ENCODE data around the gene DYRK2.

The DYRK2 gene

DNA sequence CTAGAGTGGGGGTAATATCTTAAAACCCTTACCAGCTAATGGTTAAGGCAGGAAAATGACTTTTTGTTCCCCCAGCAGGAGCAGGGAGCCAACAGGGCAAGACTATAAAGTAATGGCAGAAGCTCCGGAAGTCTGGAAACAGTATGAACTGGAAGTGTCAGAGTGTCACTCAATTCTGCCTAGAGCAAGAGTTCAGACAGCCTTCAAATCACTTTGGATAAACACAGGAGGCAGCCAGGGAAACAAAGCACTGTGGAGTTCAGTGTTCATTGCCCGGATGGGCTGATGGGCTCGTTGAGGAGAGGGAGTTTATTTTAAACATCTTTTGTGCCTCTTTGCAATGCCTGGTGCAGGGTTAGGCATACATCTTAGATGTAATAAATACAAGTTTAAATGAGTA is 16.5 kb upstream of the DYRK2 start:
- no peak overlapping the region for H3K4me3 ChIP-seq
- in situ Hi-C loops (cut with MboI; ENCODE audit: low sequenced_read_pairs): no loop called here
- H3K27me3 ChIP-seq (ENCODE audit: low read depth): peaks cover 7% of the 10 kb centered on the region; the same call in 1 of the 2 replicates
- H3K9me3 ChIP-seq: no peaks in the 10 kb centered on the region
- no peak for DNase-seq (ENCODE audit: low spot score in 2 of 2)
- H3K4me1 ChIP-seq: no peaks in the 10 kb centered on the region
- no peaks in the 10 kb centered on the region for H3K36me3 ChIP-seq (replicated peaks)

GRCh38 chr12:67633024-67633610 is 15.4 kb upstream of the DYRK2 start:
- no peak for DNase-seq (ENCODE audit: low spot score in 2 of 2)
- Histone ChIP-seq H3K27me3 (ENCODE audit: low read depth) (peaks cover 7% of the 10 kb centered on the region; the same call in 1 of the 2 replicates), H3K36me3 (replicated peaks) (no peaks in the 10 kb centered on the region), H3K9me3 (no peaks in the 10 kb centered on the region), H3K4me1 (no peaks in the 10 kb centered on the region), H3K4me3 (no peak overlapping the region)
- in situ Hi-C loops (cut with MboI; ENCODE audit: low sequenced_read_pairs): no loop called here

DNA sequence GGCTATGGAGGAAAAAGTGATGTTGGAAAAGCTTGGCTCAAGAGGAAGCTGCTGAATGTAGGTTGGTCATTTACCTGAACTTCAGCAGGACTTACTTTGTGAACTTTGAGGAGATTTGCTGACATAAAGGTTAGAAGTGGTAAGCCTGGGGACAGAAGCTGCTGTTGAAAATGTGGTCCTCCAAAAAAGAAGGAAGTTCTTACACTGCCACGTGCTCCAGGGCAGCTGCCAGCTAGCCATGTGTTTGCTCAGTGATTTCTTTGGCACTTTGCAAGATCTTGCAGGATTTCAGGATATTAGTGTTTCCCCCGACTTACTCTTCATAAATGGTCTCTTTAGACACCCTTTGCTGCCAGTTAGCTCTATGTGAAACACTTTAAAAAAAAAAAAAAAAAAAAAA is 14.8 kb upstream of the DYRK2 start:
- H3K27me3 ChIP-seq (ENCODE audit: low read depth): peaks cover 7% of the 10 kb centered on the region; the same call in 1 of the 2 replicates
- H3K4me3 ChIP-seq: no peak overlapping the region
- in situ Hi-C loops (cut with MboI; ENCODE audit: low sequenced_read_pairs): no loop called here
- no peaks in the 10 kb centered on the region for H3K4me1 ChIP-seq
- no peaks in the 10 kb centered on the region for H3K36me3 ChIP-seq (replicated peaks)
- no peak for DNase-seq (ENCODE audit: low spot score in 2 of 2)
- no peaks in the 10 kb centered on the region for H3K9me3 ChIP-seq

DNA sequence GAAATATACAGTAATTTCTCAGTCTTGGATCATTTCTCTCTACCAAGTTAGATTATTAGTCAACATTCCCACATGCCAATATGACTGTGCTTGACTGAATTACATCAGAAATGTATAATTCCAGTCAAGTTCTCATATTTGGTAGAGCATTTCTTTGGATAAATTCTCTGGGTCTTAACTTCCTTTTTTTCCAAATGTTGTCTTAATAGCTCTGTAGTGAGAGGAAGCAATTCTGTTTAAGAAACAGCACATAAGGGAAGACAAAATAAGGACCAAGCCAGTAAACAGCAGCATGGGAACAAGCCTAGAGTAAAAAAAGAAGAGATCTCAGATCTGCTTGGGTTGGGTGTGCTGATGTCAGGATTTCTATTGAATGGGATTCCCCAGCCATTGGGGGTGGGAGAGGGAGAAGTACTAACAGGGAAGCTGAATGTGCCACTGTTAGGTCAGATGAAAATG is 14.2 kb upstream of the DYRK2 start:
- H3K4me1 ChIP-seq: no peaks in the 10 kb centered on the region
- no peak for DNase-seq (ENCODE audit: low spot score in 2 of 2)

GRCh38 chr12:67637718-67638117 is 10.8 kb upstream of the DYRK2 start:
- DNase-seq (ENCODE audit: low spot score in 2 of 2): no peak
- Histone ChIP-seq H3K4me1 (no peaks in the 10 kb centered on the region), H3K36me3 (replicated peaks) (no peaks in the 10 kb centered on the region), H3K27me3 (ENCODE audit: low read depth) (peaks cover 3% of the 10 kb centered on the region; the same call in 1 of the 2 replicates), H3K4me3 (no peak overlapping the region), H3K9me3 (no peaks in the 10 kb centered on the region)
- in situ Hi-C loops (cut with MboI; ENCODE audit: low sequenced_read_pairs): no loop called here

More for the DNA sequence above, 14.2 kb upstream of the DYRK2 start:
- H3K36me3 ChIP-seq (replicated peaks): no peaks in the 10 kb centered on the region
- H3K27me3 ChIP-seq (ENCODE audit: low read depth): peaks cover 7% of the 10 kb centered on the region; the same call in 1 of the 2 replicates
- in situ Hi-C loops (cut with MboI; ENCODE audit: low sequenced_read_pairs): no loop called here
- H3K4me3 ChIP-seq: no peak overlapping the region
- H3K9me3 ChIP-seq: no peaks in the 10 kb centered on the region

- no peak for DNase-seq (ENCODE audit: low spot score in 2 of 2)
- in situ Hi-C loops (cut with MboI; ENCODE audit: low sequenced_read_pairs): no loop called here
- Histone ChIP-seq H3K4me3 (no peak overlapping the region), H3K27me3 (ENCODE audit: low read depth) (no peaks in the 10 kb centered on the region), H3K4me1 (no peaks in the 10 kb centered on the region), H3K9me3 (no peaks in the 10 kb centered on the region), H3K36me3 (replicated peaks) (no peaks in the 10 kb centered on the region)
Observed at GRCh38 chr12:67638694-67639093, 9.9 kb upstream of the DYRK2 start.

DNA sequence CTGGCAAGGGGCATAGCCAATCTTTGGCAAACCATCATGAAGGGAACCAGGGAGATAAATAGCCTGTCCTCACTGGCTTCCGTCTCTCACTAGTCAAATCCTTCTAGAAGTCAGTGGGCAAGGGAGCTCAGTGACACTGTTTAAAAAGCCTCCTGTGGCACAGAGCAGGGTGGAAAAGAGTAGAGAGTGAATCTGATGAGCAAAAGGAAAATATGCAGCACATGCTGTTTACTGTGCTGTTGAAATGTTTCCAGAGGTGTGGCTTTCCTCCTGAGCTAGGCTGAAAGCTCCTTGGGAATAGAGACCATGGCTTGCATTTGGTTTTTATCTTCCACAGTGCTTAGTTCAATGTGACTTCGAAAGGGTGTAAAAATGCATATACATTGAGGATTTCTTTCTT is 7.7 kb upstream of the DYRK2 start:
- Histone ChIP-seq H3K36me3 (replicated peaks) (no peaks in the 10 kb centered on the region), H3K9me3 (no peaks in the 10 kb centered on the region), H3K4me1 (no peaks in the 10 kb centered on the region), H3K27me3 (ENCODE audit: low read depth) (no peaks in the 10 kb centered on the region), H3K4me3 (no peak overlapping the region)
- in situ Hi-C loops (cut with MboI; ENCODE audit: low sequenced_read_pairs): no loop called here
- no peak for DNase-seq (ENCODE audit: low spot score in 2 of 2)

DNA sequence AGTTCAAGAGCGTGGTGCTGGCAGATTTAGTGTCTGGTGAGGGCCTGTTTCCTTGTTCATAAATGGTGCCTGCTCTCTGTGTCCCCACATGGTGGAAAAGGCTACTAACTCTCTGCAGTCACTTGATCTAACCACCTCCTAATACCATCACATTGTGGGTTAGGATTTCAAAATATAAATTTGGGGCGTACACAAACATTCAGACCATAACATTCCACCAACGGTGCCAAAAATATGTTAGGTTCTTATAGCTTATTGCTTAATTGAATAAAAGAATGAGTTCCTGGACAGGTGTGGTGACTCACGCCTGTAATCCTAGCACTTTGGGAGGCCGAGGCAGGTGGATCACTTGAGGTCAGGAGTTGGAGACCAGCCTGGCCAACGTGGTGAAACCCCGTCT is 3.4 kb upstream of the DYRK2 start:
- no peak overlapping the region for H3K4me3 ChIP-seq
- H3K9me3 ChIP-seq: no peaks in the 10 kb centered on the region
- H3K4me1 ChIP-seq: peaks cover 5% of the 10 kb centered on the region
- no peaks in the 10 kb centered on the region for H3K27me3 ChIP-seq (ENCODE audit: low read depth)
- no peaks in the 10 kb centered on the region for H3K36me3 ChIP-seq (replicated peaks)
- no peak for DNase-seq (ENCODE audit: low spot score in 2 of 2)
- in situ Hi-C loops (cut with MboI; ENCODE audit: low sequenced_read_pairs): no loop called here

DNA sequence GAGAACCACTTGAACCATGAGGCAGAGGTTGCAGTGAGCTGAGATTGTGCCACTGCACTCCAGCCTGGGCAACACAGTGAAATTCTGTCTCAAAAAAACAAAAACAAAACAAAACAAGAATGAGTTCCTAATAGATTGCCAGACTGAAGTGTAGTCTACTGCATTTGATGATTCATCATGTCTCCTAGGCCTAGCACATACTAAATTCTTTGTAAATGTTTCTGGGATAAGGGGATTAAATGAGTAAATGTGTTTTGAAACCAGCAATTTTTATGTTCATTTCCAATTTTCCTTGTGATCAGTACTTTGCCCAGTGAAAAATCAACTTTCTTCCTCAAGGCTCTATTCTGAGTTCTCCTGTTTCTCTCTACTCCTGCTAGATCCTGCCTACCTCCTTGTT is 2.9 kb upstream of the DYRK2 start:
- DNase-seq (ENCODE audit: low spot score in 2 of 2): no peak
- H3K9me3 ChIP-seq: no peaks in the 10 kb centered on the region
- no peaks in the 10 kb centered on the region for H3K27me3 ChIP-seq (ENCODE audit: low read depth)
- no peaks in the 10 kb centered on the region for H3K36me3 ChIP-seq (replicated peaks)
- in situ Hi-C loops (cut with MboI; ENCODE audit: low sequenced_read_pairs): no loop called here
- H3K4me1 ChIP-seq: peaks cover 5% of the 10 kb centered on the region
- no peak overlapping the region for H3K4me3 ChIP-seq

DNA sequence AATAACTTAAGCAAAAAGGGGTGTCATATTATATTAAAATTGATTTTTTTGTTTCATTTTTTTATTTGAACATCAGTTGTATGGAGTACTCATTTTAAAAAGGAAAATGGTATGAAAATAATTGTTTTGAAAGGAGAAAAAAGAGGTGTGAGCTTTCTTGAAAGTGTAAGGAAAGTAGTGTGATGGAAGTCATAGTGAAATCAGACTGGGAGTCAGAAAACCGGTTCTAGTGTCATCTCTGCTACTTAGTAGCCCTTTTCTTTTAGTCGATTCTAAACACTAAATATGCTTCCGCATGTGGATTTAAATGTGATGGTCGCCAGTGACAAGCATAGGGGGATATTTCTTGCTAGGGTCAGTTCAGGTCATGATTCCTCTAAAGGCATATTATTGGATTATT is 1.8 kb upstream of the DYRK2 start:
- no peak for DNase-seq (ENCODE audit: low spot score in 2 of 2)
- no peaks in the 10 kb centered on the region for H3K27me3 ChIP-seq (ENCODE audit: low read depth)
- H3K9me3 ChIP-seq: no peaks in the 10 kb centered on the region
- H3K4me3 ChIP-seq: no peak overlapping the region
- H3K4me1 ChIP-seq: peaks cover 7% of the 10 kb centered on the region
- no peaks in the 10 kb centered on the region; the same call in 1 of the 2 replicates for H3K36me3 ChIP-seq (replicated peaks)
- in situ Hi-C loops (cut with MboI; ENCODE audit: low sequenced_read_pairs): no loop called here

- Histone ChIP-seq H3K9me3 (no peaks in the 10 kb centered on the region), H3K27me3 (ENCODE audit: low read depth) (no peaks in the 10 kb centered on the region), H3K4me1 (peaks cover 7% of the 10 kb centered on the region), H3K4me3 (no peak overlapping the region), H3K36me3 (replicated peaks) (no peaks in the 10 kb centered on the region; the same call in 1 of the 2 replicates)
- DNase-seq (ENCODE audit: low spot score in 2 of 2): peak in 1 of 2 experiments; percentile 15
- in situ Hi-C loops (cut with MboI; ENCODE audit: low sequenced_read_pairs): no loop called here
Observed at GRCh38 chr12:67647181-67647798, 1.3 kb upstream of the DYRK2 start.

DNA sequence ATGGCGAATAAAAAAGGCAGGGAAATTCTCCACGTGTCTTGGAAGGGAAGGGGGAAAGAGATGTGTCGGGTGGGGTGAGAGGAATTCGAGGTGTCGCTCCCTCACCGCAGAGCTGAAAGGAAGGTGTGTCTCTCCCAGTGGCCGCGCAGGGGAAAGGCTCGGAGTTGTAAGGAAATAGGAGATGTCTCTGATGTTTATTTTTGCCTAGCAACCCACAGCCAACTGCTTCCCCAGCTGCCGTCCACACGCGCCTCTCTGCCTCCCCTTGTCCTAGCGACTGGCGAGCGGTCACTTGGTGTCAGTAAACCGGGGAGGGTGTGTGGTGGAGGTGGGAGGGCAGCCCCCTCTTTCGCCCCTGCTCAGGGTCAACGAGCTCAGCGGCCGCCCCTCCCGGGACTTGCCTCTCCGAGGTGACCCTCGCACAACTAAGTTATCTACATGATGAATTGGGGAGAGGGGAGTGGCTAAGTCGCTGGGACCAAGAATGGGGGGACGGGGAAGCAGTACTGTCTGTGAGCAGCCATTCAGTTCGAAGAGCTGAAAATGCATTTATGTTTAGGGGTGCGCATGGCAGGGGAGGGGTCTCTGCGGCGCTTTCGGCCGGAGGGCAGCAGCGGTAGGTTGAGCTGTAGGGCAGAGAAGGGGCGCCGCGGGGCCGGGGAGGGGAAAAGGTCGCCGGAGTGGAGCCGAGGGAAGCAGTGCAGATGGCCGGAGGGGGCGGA is 585 bp upstream of the DYRK2 start:
- H3K4me3 ChIP-seq: peak overlapping the region; percentile 68
- DNase-seq (ENCODE audit: low spot score in 2 of 2): peak; percentile 79 to 82
- H3K36me3 ChIP-seq (replicated peaks): peaks cover 4% of the 10 kb centered on the region
- in situ Hi-C loops (cut with MboI; ENCODE audit: low sequenced_read_pairs): no loop called here
- peaks cover 7% of the 10 kb centered on the region for H3K4me1 ChIP-seq
- no peaks in the 10 kb centered on the region for H3K27me3 ChIP-seq (ENCODE audit: low read depth)
- no peaks in the 10 kb centered on the region for H3K9me3 ChIP-seq

DNA sequence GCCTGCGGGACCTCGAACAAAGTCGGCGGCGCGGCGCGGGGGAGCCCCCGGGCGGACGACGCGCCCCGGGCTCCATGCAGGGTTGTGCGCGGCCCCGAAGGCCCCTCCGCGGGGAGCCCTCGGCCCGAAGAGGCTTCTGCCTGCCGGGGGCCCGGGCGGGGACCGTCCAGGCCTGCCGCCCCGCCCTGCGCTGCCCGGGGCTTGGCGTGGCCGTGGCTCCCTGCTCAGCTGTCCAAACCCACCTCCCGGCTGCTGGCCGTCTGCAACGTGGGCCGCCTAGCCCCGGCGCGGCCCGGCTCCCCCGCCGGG is 670 bp downstream of the DYRK2 start:
- Histone ChIP-seq H3K36me3 (replicated peaks) (peaks cover 8% of the 10 kb centered on the region), H3K4me3 (peak overlapping the region; percentile 68), H3K9me3 (no peaks in the 10 kb centered on the region), H3K27me3 (ENCODE audit: low read depth) (no peaks in the 10 kb centered on the region), H3K4me1 (peaks cover 7% of the 10 kb centered on the region)
- no peak for DNase-seq (ENCODE audit: low spot score in 2 of 2)
- in situ Hi-C loops (cut with MboI; ENCODE audit: low sequenced_read_pairs): no loop called here

Data from HAP-1 (cell line).